Liver (tissue), 9 donors: ENCODE results near the gene COMMD3. TPM values are rescaled to one million over a fixed set of nuclear protein-coding genes. Genes with fewer than 3 reads are reported as not detected.
A peak's percentile ranks its signal among the peaks of the same experiment; 100 is the strongest.

Experiments used
- DNase-seq: peaks from one replicate; pipeline ENCODE4 v3.0.0-alpha.2; 2017; ENCODE audit warnings: low spot score
- H3K27ac ChIP-seq, 2 donors: one replicate each; pipeline ENCODE4 v1.7.0; 2013; ENCODE audit warnings: inconsistent platforms in 2 of 2, low read length in 2 of 2, control low read depth in 1 of 2, low read depth in 1 of 2, mild to moderate bottlenecking in 1 of 2
- H3K27me3 ChIP-seq, 4 donors: one replicate each; pipeline versions ENCODE4 v1.6.1 to v1.7.0; 2013; ENCODE audit warnings: low read length in 3 of 4, inconsistent platforms in 1 of 4, mild to moderate bottlenecking in 1 of 4, moderate library complexity in 1 of 4; ENCODE audit not compliant: control insufficient read depth in 4 of 4, insufficient read depth in 4 of 4
- H3K36me3 ChIP-seq, 4 donors: one replicate each; pipeline versions ENCODE4 v1.6.1 to v1.7.0; 2013; ENCODE audit warnings: low read length in 3 of 4, mild to moderate bottlenecking in 3 of 4, low read depth in 1 of 4, moderate library complexity in 1 of 4; ENCODE audit not compliant: control insufficient read depth in 4 of 4, insufficient read depth in 3 of 4
- H3K4me1 ChIP-seq, 4 donors: one replicate each; pipeline versions ENCODE4 v1.6.1 to v1.7.0; 2013; ENCODE audit warnings: low read length in 3 of 4, mild to moderate bottlenecking in 3 of 4, moderate library complexity in 1 of 4; ENCODE audit not compliant: control insufficient read depth in 4 of 4, insufficient read depth in 4 of 4
- H3K4me3 ChIP-seq, 3 donors: one replicate each; pipeline versions ENCODE4 v1.6.1 to v1.7.0; 2013; ENCODE audit warnings: low read length in 3 of 3, control low read depth in 1 of 3, low read depth in 1 of 3, mild to moderate bottlenecking in 1 of 3
- H3K9ac ChIP-seq, 2 donors: one replicate each; pipeline ENCODE4 v1.7.0; 2013; ENCODE audit warnings: low read length in 2 of 2, mild to moderate bottlenecking in 2 of 2, moderate library complexity in 2 of 2, control low read depth in 1 of 2, low read depth in 1 of 2
- H3K9me3 ChIP-seq, 4 donors: one replicate each; pipeline versions ENCODE4 v1.6.1 to v1.7.0; 2013; ENCODE audit warnings: low read length in 3 of 4; ENCODE audit not compliant: control insufficient read depth in 4 of 4
- ATF3 ChIP-seq: IDR thresholded peaks from 2 replicates; pipeline ENCODE4 v1.6.1; 2016; ENCODE audit warnings: antibody characterized with exemption
- CTCF ChIP-seq: fragments of 150-350 bp; IDR thresholded peaks from 2 replicates; pipeline ENCODE4 v1.5.1; 2017; ENCODE audit warnings: improper control_type of control experiment, low read depth, low read length; ENCODE audit not compliant: missing input control
- EGR1 ChIP-seq, 2 donors: IDR thresholded peaks; 2 replicates each; pipeline ENCODE4 v1.6.1; 2016 to 2018; ENCODE audit warnings: antibody characterized with exemption in 2 of 2, low read depth in 2 of 2
- FOXA1 ChIP-seq: IDR thresholded peaks from 2 replicates; pipeline ENCODE4 v1.6.1; 2016; ENCODE audit warnings: antibody characterized with exemption
- FOXA2 ChIP-seq: IDR thresholded peaks from 2 replicates; pipeline ENCODE4 v1.6.1; 2016; ENCODE audit warnings: antibody characterized with exemption
- GABPA ChIP-seq, 2 donors: IDR thresholded peaks in 1 of 2; conservative IDR thresholded peaks in 1 of 2; 2 replicates each; pipeline ENCODE4 v1.6.1; 2016; ENCODE audit warnings: antibody characterized with exemption in 2 of 2, mild to moderate bottlenecking in 1 of 2, moderate library complexity in 1 of 2
- HNF4A ChIP-seq, 2 donors: conservative IDR thresholded peaks; 2 replicates each; pipeline ENCODE4 v1.6.1; 2016; ENCODE audit warnings: antibody characterized with exemption in 2 of 2, mild to moderate bottlenecking in 2 of 2
- HNF4G ChIP-seq: IDR thresholded peaks from 2 replicates; pipeline ENCODE4 v1.6.1; 2016; ENCODE audit warnings: antibody characterized with exemption
- RAD21 ChIP-seq, 2 donors: IDR thresholded peaks; 2 replicates each; pipeline ENCODE4 v1.6.1; 2016; ENCODE audit warnings: antibody characterized with exemption in 2 of 2, mild to moderate bottlenecking in 2 of 2
- REST ChIP-seq: IDR thresholded peaks from 2 replicates; pipeline ENCODE4 v1.6.1; 2016; ENCODE audit warnings: antibody characterized with exemption, mild to moderate bottlenecking
- RXRA ChIP-seq, 2 donors: IDR thresholded peaks; 2 replicates each; pipeline ENCODE4 v1.6.1; 2017 to 2018; ENCODE audit warnings: antibody characterized with exemption in 2 of 2, mild to moderate bottlenecking in 1 of 2
- SP1 ChIP-seq: IDR thresholded peaks from 2 replicates; pipeline ENCODE4 v1.6.1; 2018; ENCODE audit warnings: antibody characterized with exemption, mild to moderate bottlenecking
- TAF1 ChIP-seq: conservative IDR thresholded peaks from 2 replicates; pipeline ENCODE4 v1.6.1; 2016; ENCODE audit warnings: antibody characterized with exemption, mild to moderate bottlenecking
- YY1 ChIP-seq: IDR thresholded peaks from 2 replicates; pipeline ENCODE4 v1.6.1; 2016; ENCODE audit warnings: antibody characterized with exemption, mild to moderate bottlenecking
- ZBTB33 ChIP-seq: IDR thresholded peaks from 2 replicates; pipeline ENCODE4 v1.6.1; 2016; ENCODE audit warnings: antibody characterized with exemption
- WGBS: extraction: QIAGEN DNeasy Blood & Tissue Kit; methylation state at CpG from one replicate; pipeline ENCODE4 v1.1.7; 2013; 5-methylcytosine and 5-hydroxymethylcytosine counted together
- polyA plus RNA-seq, 2 donors: library from polyadenylated mRNA; stranded (reverse) in 1 of 2; unstranded in 1 of 2; fragments of 200-250 nt in 1 of 2; fragments of >200 nt in 1 of 2; fragmentation: Nextera tagmentation in 1 of 2; extraction: Ambion mirVana in 1 of 2; gene quantifications; one replicate each; pipeline versions ENCODE4 v1.2.1 to v1.2.3, GENCODE V29; 2013 to 2015
- total RNA-seq, 2 donors: library from RNA; depleted of rRNA; stranded (reverse); fragments of >200 nt; gene quantifications; one replicate each; pipeline ENCODE4 v1.2.3, GENCODE V29; 2014
- donor health status: healthy.
- donor health status: healthy.
- donor health status: healthy.
- donor health status: healthy.
- donor health status: healthy.

The COMMD3 gene
- total and polyA plus RNA-seq, 4 donors = 18.3 to 62.0 (median 25.8) TPM

GRCh38 chr10:22345301-22346095 is 29.3 kb downstream of the COMMD3 start, which contains the start of gene SPAG6:
TSS of gene SPAG6 (plus strand) at chr10:22345496. CDS start at chr10:22345612, 116 bp downstream.
- Histone ChIP-seq H3K36me3 (no peaks in the 10 kb centered on the region), H3K4me3 (peak within 1 kb of the TSS in 1 of 3 donors; percentile 24), H3K27me3 (peaks cover 4 to 32% (median 14%) of the 10 kb centered on the region in 4 donors), H3K27ac (no peak within 1 kb of the TSS), H3K9ac (no peak within 1 kb of the TSS), H3K9me3 (peaks cover 0 to 5% (median 3%) of the 10 kb centered on the region in 4 donors), H3K4me1 (peaks cover 0 to 10% (median 6%) of the 10 kb centered on the region in 4 donors)
- TF ChIP-seq HNF4A (conservative IDR thresholded peaks at IDR 0.05) = no peak
- no peak for TF ChIP-seq FOXA1
- TF ChIP-seq GABPA (IDR thresholded peaks at IDR 0.05 in 1 of 2, conservative IDR thresholded peaks at IDR 0.05 in 1 of 2) = no peak
- TF ChIP-seq HNF4G = no peak
- no peak for TF ChIP-seq EGR1 (IDR thresholded peaks at IDR 0.05; ENCODE audit: low read depth in 2 of 2)
- TF ChIP-seq TAF1 = no peak
- no peak for TF ChIP-seq ZBTB33
- no peak for TF ChIP-seq CTCF
- no peak for TF ChIP-seq YY1
- no peak for TF ChIP-seq FOXA2
- TF ChIP-seq RXRA (IDR thresholded peaks at IDR 0.05) = no peak
- TF ChIP-seq REST = no peak
- no peak for TF ChIP-seq SP1
- no peak for TF ChIP-seq ATF3
- no peak for TF ChIP-seq RAD21 (IDR thresholded peaks at IDR 0.05)
- peak; percentile 59 for DNase-seq
- WGBS = 10% methylated on average over 83 of the region's 83 CpGs
